Measurements from ENCODE around the gene SPIN2B. TPM values are rescaled to one million over a fixed set of nuclear protein-coding genes. Genes with fewer than 3 reads are reported as not detected.
"Not testable (repeated sequence)": the region's sequence is repeated elsewhere in the genome, so short reads cannot be mapped to it uniquely, and the experiment has no call there.

Gene SPIN2B
- total RNA-seq, 1 experiment from 2014 or later, result 7.7 TPM

- Histone ChIP-seq H3K27me3 (ENCODE audit: control insufficient read depth, insufficient read depth, low read length) (no peaks in the 10 kb centered on the region), H3K4me3 (ENCODE audit: insufficient read depth, low read depth, low read length) (no peak overlapping the region), H3K36me3 (replicated peaks; ENCODE audit: control insufficient read depth, insufficient read depth, low read length) (no peaks in the 10 kb centered on the region; the same call in 1 of the 2 replicates)
- no peak for DNase-seq
These were observed 1.9 kb downstream of the SPIN2B start for GRCh38 chrX:57119416-57119815.

GRCh38 chrX:57117566-57117965 is 3.8 kb downstream of the SPIN2B start:
- H3K4me3 ChIP-seq (ENCODE audit: insufficient read depth, low read depth, low read length); DNase-seq; H3K27me3 ChIP-seq (ENCODE audit: control insufficient read depth, insufficient read depth, low read length); H3K36me3 ChIP-seq (replicated peaks; ENCODE audit: control insufficient read depth, insufficient read depth, low read length): not testable (repeated sequence)

- Histone ChIP-seq H3K27me3 (ENCODE audit: control insufficient read depth, insufficient read depth, low read length) (no peaks in the 10 kb centered on the region), H3K36me3 (replicated peaks; ENCODE audit: control insufficient read depth, insufficient read depth, low read length) (no peaks in the 10 kb centered on the region), H3K4me3 (ENCODE audit: insufficient read depth, low read depth, low read length) (no peak overlapping the region)
- DNase-seq, result no peak
These were observed 16.4 kb downstream of the SPIN2B start for GRCh38 chrX:57104921-57105398.

GRCh38 chrX:57104406-57104805 is 16.9 kb downstream of the SPIN2B start:
- H3K27me3 ChIP-seq (ENCODE audit: control insufficient read depth, insufficient read depth, low read length), result no peaks in the 10 kb centered on the region
- DNase-seq, result no peak
- H3K4me3 ChIP-seq (ENCODE audit: insufficient read depth, low read depth, low read length), result no peak overlapping the region
- H3K36me3 ChIP-seq (replicated peaks; ENCODE audit: control insufficient read depth, insufficient read depth, low read length), result no peaks in the 10 kb centered on the region

GRCh38 chrX:57103489-57103888 is 17.9 kb downstream of the SPIN2B start:
- Histone ChIP-seq H3K4me3 (ENCODE audit: insufficient read depth, low read depth, low read length) (no peak overlapping the region), H3K36me3 (replicated peaks; ENCODE audit: control insufficient read depth, insufficient read depth, low read length) (no peaks in the 10 kb centered on the region), H3K27me3 (ENCODE audit: control insufficient read depth, insufficient read depth, low read length) (no peaks in the 10 kb centered on the region)
- no peak for DNase-seq

- H3K27me3 ChIP-seq (ENCODE audit: control insufficient read depth, insufficient read depth, low read length); DNase-seq; H3K4me3 ChIP-seq (ENCODE audit: insufficient read depth, low read depth, low read length); H3K36me3 ChIP-seq (replicated peaks; ENCODE audit: control insufficient read depth, insufficient read depth, low read length): not testable (repeated sequence)
These were observed 18.4 kb downstream of the SPIN2B start for GRCh38 chrX:57102918-57103317.

- H3K4me3 ChIP-seq (ENCODE audit: insufficient read depth, low read depth, low read length), result no peak overlapping the region
- DNase-seq, result peak; percentile 17
- H3K36me3 ChIP-seq (replicated peaks; ENCODE audit: control insufficient read depth, insufficient read depth, low read length), result no peaks in the 10 kb centered on the region
- H3K27me3 ChIP-seq (ENCODE audit: control insufficient read depth, insufficient read depth, low read length), result no peaks in the 10 kb centered on the region
These were observed 38.2 kb downstream of the SPIN2B start for GRCh38 chrX:57083143-57083542.

- H3K27me3 ChIP-seq (ENCODE audit: control insufficient read depth, insufficient read depth, low read length), result no peaks in the 10 kb centered on the region
- no peak for DNase-seq
- no peaks in the 10 kb centered on the region for H3K36me3 ChIP-seq (replicated peaks; ENCODE audit: control insufficient read depth, insufficient read depth, low read length)
These were observed 46.9 kb downstream of the SPIN2B start for GRCh38 chrX:57074458-57074857.

GRCh38 chrX:57070185-57070984 is 51.0 kb downstream of the SPIN2B start:
- no peak overlapping the region for H3K4me3 ChIP-seq (ENCODE audit: insufficient read depth, low read depth, low read length)
- no peaks in the 10 kb centered on the region for H3K27me3 ChIP-seq (ENCODE audit: control insufficient read depth, insufficient read depth, low read length)
- no peaks in the 10 kb centered on the region for H3K36me3 ChIP-seq (replicated peaks; ENCODE audit: control insufficient read depth, insufficient read depth, low read length)
- peak; percentile 26 for DNase-seq

More at GRCh38 chrX:57074458-57074857, 46.9 kb downstream of the SPIN2B start:
- no peak overlapping the region for H3K4me3 ChIP-seq (ENCODE audit: insufficient read depth, low read depth, low read length)

Other genes with a start within 250 kb of the SPIN2B start
- gene SPIN3, start 126.0 kb downstream of the SPIN2B start, total RNA-seq (2014; rRNA removed; shearing (Covaris generic)), result 7.4 and 12.7 TPM in 2 replicates
- gene SPIN2A, start 15.8 kb upstream of the SPIN2B start, total RNA-seq (2014; rRNA removed; shearing (Covaris generic)), result 1.4 and 2.0 TPM in 2 replicates
- 7.5 and 12.2 TPM in 2 replicates for gene FAAH2, start 165.2 kb upstream of the SPIN2B start, total RNA-seq (2014; rRNA removed; shearing (Covaris generic))